ENCODE results near the gene TRIM63. TPM values are rescaled to one million over a fixed set of nuclear protein-coding genes. Genes with fewer than 3 reads are reported as not detected.

Gene TRIM63
- total and polyA plus RNA-seq, 2 of the 8 experiments (the other 6 are each of a cell fraction or from before 2014, with no cell fraction given), result not detected

DNA sequence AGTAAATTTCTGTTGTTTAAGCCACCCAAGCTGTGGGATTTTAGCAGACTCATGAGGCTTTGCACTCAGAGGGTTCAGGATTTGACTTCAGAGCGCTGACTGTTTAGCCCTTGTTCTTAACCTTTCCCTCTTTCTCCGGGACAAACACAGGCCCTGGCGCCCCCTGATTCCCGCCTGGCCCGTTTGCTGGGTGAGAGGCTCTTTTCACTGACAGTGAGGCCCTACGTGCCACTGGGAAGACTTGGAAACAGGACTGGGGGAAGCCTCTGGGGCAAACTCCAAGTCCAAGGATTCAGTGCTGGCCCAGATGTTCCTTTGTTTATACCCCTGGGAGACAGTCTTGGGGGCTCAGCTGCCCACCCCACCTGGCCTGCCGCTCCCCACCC lies 11.7 kb upstream of the TRIM63 start:
- no peaks in the 10 kb centered on the region for H3K79me1 ChIP-seq (ENCODE audit: low read depth, low read length)
- H2AK5ac ChIP-seq (ENCODE audit: low read depth, low read length), result no peak overlapping the region
- DNase-seq (ENCODE audit: low read depth in 1 of 2, low spot score in 2 of 2) (peak in 1 of 2 experiments; percentile 55), FAIRE-seq (no peak)
- no peak overlapping the region for H3K4me3 ChIP-seq (ENCODE audit: extremely low read depth in 1 of 4, insufficient read depth in 2 of 4, low read depth in 3 of 4, low read length in 4 of 4)
- no peaks in the 10 kb centered on the region for H4K20me1 ChIP-seq (replicated peaks in 1 of 2; ENCODE audit: control insufficient read depth in 1 of 2, insufficient read depth in 2 of 2, low read length in 2 of 2)
- H3K27me3 ChIP-seq (replicated peaks in 1 of 4; ENCODE audit: control insufficient read depth in 3 of 4, extremely low read depth in 1 of 4, insufficient read depth in 3 of 4, low read length in 3 of 4), result no peaks in the 10 kb centered on the region; a peak in 1 of 7 replicates
- 0 out of 2 replicates have a peak overlapping the region, but pooled peaks have one; percentile 57 for H4K8ac ChIP-seq (ENCODE audit: extremely low read depth, insufficient read depth, low read length)
- H3K27ac ChIP-seq (ENCODE audit: low read depth, low read length), result no peak overlapping the region
- H3K23ac ChIP-seq (ENCODE audit: insufficient read length), result no peak overlapping the region
- CTCF ChIA-PET (ENCODE audit: partially characterized antibody), result interaction anchor here (1.9 kb wide), 1 partner anchor 43 kb away, joined by 6 read pairs; no protein-coding TSS in a partner anchor
- H2BK20ac ChIP-seq (ENCODE audit: low read length), result no peak overlapping the region
- no peak overlapping the region for H2BK5ac ChIP-seq (ENCODE audit: low read depth, low read length)
- no peak overlapping the region for H3K9ac ChIP-seq (replicated peaks in 1 of 4; ENCODE audit: extremely low read depth in 1 of 4, low read depth in 3 of 4, low read length in 3 of 4)
- H2BK15ac ChIP-seq (ENCODE audit: low read length), result no peak overlapping the region
- H2BK120ac ChIP-seq (replicated peaks; ENCODE audit: low read depth, low read length), result no peak overlapping the region
- H3K56ac ChIP-seq (replicated peaks; ENCODE audit: insufficient read length, low read depth, low read length), result no peak overlapping the region
- no peak overlapping the region for H2BK12ac ChIP-seq (ENCODE audit: low read depth, low read length)
- H3K4me2 ChIP-seq (ENCODE audit: insufficient read depth in 1 of 2, low read depth in 2 of 2, low read length in 2 of 2), result 0 out of 4 replicates have a peak overlapping the region, but pooled peaks of 1 of the 2 experiments have one; percentile 20
- POLR2A ChIA-PET (ENCODE audit: partially characterized antibody), result no interaction called here
- no peak overlapping the region for H4K91ac ChIP-seq (replicated peaks; ENCODE audit: insufficient read length, low read length)
- no peaks in the 10 kb centered on the region for H3K23me2 ChIP-seq (ENCODE audit: low read depth, low read length)
- no peak overlapping the region for H3K4ac ChIP-seq (replicated peaks; ENCODE audit: insufficient read length, low read depth, low read length)
- 68% methylated on average over 7 of the region's 7 CpGs; no CpG with 5 or more reads in 1 of the 2 experiments for WGBS, 2 experiments (ENCODE audit: extremely low coverage in 1 of 2, insufficient coverage in 1 of 2, insufficient read length in 1 of 2, insufficient replicate concordance in 2 of 2, low coverage in 1 of 2, low lambda C conversion rate in 2 of 2, missing lambda C conversion rate in 1 of 2)
- peak overlapping the region; percentile 90 for H2AFZ ChIP-seq (ENCODE audit: low read length)
- H3K36me3 ChIP-seq (ENCODE audit: control insufficient read depth in 2 of 4, insufficient read depth in 4 of 4, low read length in 3 of 4), result no peaks in the 10 kb centered on the region
- H3K9me3 ChIP-seq (ENCODE audit: insufficient read depth in 2 of 2, low read depth in 1 of 2, low read length in 1 of 2), result no peaks in the 10 kb centered on the region
- no peak overlapping the region for H3K18ac ChIP-seq (ENCODE audit: extremely low read depth, low read length)
- no peaks in the 10 kb centered on the region for H3K79me2 ChIP-seq (ENCODE audit: control insufficient read depth in 1 of 2, insufficient read depth in 2 of 2, low read length in 2 of 2)
- H4K5ac ChIP-seq (ENCODE audit: insufficient read length, low read depth, low read length), result no peak overlapping the region
- H3K14ac ChIP-seq (ENCODE audit: insufficient read length), result no peak overlapping the region
- peaks cover 0 to 9% (median 6%) of the 10 kb centered on the region in 4 experiments; a peak in 4 of 7 replicates for H3K4me1 ChIP-seq (replicated peaks in 1 of 4; ENCODE audit: control insufficient read depth in 3 of 4, insufficient read depth in 4 of 4, low read length in 3 of 4)
- TF ChIP-seq NANOG (IDR thresholded peaks at IDR 0.05; ENCODE audit: insufficient read depth, low read depth, low read length, poor library complexity, severe bottlenecking) (no peak), TAF1 (IDR thresholded peaks at IDR 0.05; ENCODE audit: low read depth, low read length) (no peak), RXRA (IDR thresholded peaks at IDR 0.05; ENCODE audit: insufficient read depth, low read depth, low read length) (no peak), SP2 (IDR thresholded peaks at IDR 0.05; ENCODE audit: low read length) (no peak), ASH2L (IDR thresholded peaks at IDR 0.05; ENCODE audit: low read length) (no peak), CEBPB (IDR thresholded peaks at IDR 0.05; ENCODE audit: low read depth, low read length) (no peak), EP300 (IDR thresholded peaks at IDR 0.05; ENCODE audit: borderline replicate concordance in 1 of 2, low read depth in 2 of 2, low read length in 2 of 2) (no peak), CREB1 (IDR thresholded peaks at IDR 0.05) (no peak), TBP (IDR thresholded peaks at IDR 0.05; ENCODE audit: low read depth, low read length) (no peak), MAFK (IDR thresholded peaks at IDR 0.05; ENCODE audit: low read depth, low read length) (no peak), PHF8 (conservative IDR thresholded peaks at IDR 0.05; ENCODE audit: low read depth, low read length) (no peak), JUND (IDR thresholded peaks at IDR 0.05; ENCODE audit: low read length) (no peak)
- TF ChIP-seq, protein P1, sequence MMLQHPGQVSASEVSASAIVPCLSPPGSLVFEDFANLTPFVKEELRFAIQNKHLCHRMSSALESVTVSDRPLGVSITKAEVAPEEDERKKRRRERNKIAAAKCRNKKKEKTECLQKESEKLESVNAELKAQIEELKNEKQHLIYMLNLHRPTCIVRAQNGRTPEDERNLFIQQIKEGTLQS (IDR thresholded peaks at IDR 0.05; ENCODE audit: insufficient read depth, low read depth, low read length), result no peak

Data from H1 (cell line).